GM12892 (cell line): ENCODE results near the gene EMC10.

Experiments used
- POLR2A ChIP-seq: IDR thresholded peaks from 2 replicates; pipeline ENCODE4 v1.6.1; 2011; ENCODE audit warnings: low read depth, low read length, control low read depth
- POLR2AphosphoS5 ChIP-seq: IDR thresholded peaks from 2 replicates; pipeline ENCODE4 v1.6.1; 2011; ENCODE audit warnings: low read depth, low read length, control low read depth
- TAF1 ChIP-seq: IDR thresholded peaks from 2 replicates; pipeline ENCODE4 v1.6.1; 2011; ENCODE audit warnings: low read depth, mild to moderate bottlenecking, control low read depth, low read length, borderline replicate concordance

DNA sequence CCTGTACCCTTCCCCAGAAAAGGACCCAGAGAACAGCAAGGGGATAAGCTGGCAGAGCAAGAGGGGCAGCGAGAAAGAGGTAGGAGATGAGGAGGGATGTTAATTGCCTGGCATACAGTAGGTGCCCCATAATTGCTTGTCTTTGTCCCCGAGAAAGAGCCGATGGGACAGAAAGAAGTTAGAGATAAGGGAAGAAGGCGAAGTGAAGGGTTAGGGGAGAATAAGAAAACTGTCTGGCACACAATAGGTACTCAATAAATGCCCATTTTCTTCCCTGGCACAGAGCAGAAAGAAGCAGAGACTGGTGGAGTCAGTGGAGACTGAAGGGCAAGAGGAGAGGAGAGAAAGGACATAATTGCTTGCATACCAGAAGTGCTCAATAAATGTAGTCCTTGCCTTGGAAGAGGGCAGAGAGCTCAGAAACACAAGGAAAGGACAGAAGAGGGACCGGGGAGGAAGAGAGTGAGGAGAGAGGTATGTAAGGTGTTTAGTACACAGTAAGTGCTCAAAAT lies 18.8 kb downstream of the EMC10 start:
- TF ChIP-seq POLR2A = no peak
- no peak for TF ChIP-seq TAF1
- TF ChIP-seq POLR2AphosphoS5 = no peak
